Body of pancreas (tissue), 4 donors: ENCODE results near the gene RAB26. TPM values are rescaled to one million over a fixed set of nuclear protein-coding genes. Genes with fewer than 3 reads are reported as not detected.

Experiments used
- ATAC-seq: fragments of 150-250 bp; one replicate; pipeline ENCODE4 v1.9.1; 2016
- DNase-seq, 4 donors: peaks; one replicate each; pipeline ENCODE4 v3.0.0-alpha.2; 2019
- H3K27ac ChIP-seq, 4 donors: fragments of 200-600 bp; sonication (generic); 1 replicate in 3 of 4; 2 replicates in 1 of 4; pipeline versions ENCODE4 v1.5.1 to v1.6.1; 2016 to 2019; ENCODE audit warnings: mild to moderate bottlenecking in 1 of 4, mixed read lengths in 1 of 4, moderate library complexity in 1 of 4
- H3K27me3 ChIP-seq, 2 donors: fragments of 200-600 bp; sonication (generic); one replicate each; pipeline ENCODE4 v1.6.0; 2016; ENCODE audit warnings: mild to moderate bottlenecking in 1 of 2
- H3K36me3 ChIP-seq, 2 donors: fragments of 200-600 bp; sonication (generic); replicated peaks in 1 of 2; 2 replicates each; pipeline ENCODE4 v1.5.1; 2016; ENCODE audit warnings: low read depth in 2 of 2; ENCODE audit not compliant: insufficient read depth in 1 of 2
- H3K4me1 ChIP-seq: fragments of 200-600 bp; sonication (generic); one replicate; pipeline ENCODE4 v1.6.0; 2016
- H3K4me3 ChIP-seq, 2 donors: fragments of 200-600 bp; sonication (generic); 1 replicate in 1 of 2; 2 replicates in 1 of 2; pipeline ENCODE4 v1.5.1; 2016 to 2019
- H3K9me3 ChIP-seq, 3 donors: fragments of 200-600 bp; sonication (generic); 1 replicate in 2 of 3; 2 replicates in 1 of 3; pipeline ENCODE4 v1.5.1; 2016
- POLR2A ChIP-seq, 3 donors: fragments of 450-650 bp; IDR thresholded peaks; one replicate each; pipeline ENCODE4 v1.6.1; 2016; ENCODE audit warnings: antibody characterized with exemption in 3 of 3, mild to moderate bottlenecking in 2 of 3
- WGBS, 2 donors: methylation state at CpG; one replicate each; pipeline ENCODE4 v1.1.5; 2017; 5-methylcytosine and 5-hydroxymethylcytosine counted together
- intact Hi-C: fragments of 100-400 bp; cut with DNase I; formaldehyde crosslinking; loops from one replicate; pipeline ENCODE4 v1.15.1; 2023
- total RNA-seq, 2 donors: library from RNA; depleted of rRNA; stranded (reverse); fragments of >200 nt; gene quantifications; one replicate each; pipeline ENCODE4 v1.1.0, GENCODE V29; 2016
- TF ChIP-seq, protein P1 (sequence below), 7 experiments: fragments of 450-650 bp in 4 of 7; fragments of 200-600 bp in 3 of 7; sonication (generic) in 3 of 7; IDR thresholded peaks; one replicate each; pipeline ENCODE4 v1.5.1; 2016 to 2019; ENCODE audit warnings: antibody characterized with exemption in 7 of 7

The RAB26 gene
- total RNA-seq, 2 donors from 2014 or later, result 25.4 to 28.8 TPM

DNA sequence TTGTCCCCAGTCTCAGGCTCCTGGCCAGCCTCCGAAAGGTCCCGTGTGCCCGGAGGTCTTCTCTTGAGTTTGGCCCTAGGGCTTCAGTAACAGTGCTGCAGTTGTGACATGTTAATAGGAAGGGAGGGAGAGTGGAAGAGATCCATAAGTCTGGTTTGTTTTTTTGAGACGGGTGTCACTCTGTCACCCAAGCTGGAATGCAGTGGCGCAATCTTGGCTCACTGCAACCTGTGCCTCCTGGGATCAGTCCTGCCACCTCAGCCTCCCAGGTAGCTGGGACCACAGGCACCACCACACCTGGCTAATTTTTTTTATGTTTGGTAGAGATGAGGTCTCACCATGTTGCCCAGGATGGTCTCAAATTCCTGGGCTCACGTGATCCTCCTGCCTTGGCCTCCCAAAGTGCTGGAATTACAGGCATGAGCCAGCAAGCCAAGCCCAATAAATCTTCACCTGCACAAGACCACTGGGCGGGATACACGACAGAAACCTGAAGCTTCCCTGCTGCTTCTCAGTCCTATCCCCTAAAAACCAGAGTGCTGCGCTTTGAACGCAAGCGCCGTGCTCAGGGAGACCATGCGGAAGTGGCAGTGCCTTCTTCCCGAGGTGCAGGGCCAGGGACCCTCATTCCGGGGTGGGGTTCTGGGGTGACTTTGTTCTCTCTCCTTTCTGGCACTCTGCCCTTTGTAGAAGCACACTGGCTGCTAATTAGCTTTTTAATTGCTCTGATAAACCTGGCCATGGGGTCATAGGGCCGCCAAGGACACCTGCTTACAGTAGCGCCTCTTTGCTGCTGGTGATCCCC is 18.0 kb downstream of the RAB26 start:
- WGBS, 2 donors, result 85 to 90% methylated on average over 12 to 17 of the region's 17 CpGs
- no peak for DNase-seq

DNA sequence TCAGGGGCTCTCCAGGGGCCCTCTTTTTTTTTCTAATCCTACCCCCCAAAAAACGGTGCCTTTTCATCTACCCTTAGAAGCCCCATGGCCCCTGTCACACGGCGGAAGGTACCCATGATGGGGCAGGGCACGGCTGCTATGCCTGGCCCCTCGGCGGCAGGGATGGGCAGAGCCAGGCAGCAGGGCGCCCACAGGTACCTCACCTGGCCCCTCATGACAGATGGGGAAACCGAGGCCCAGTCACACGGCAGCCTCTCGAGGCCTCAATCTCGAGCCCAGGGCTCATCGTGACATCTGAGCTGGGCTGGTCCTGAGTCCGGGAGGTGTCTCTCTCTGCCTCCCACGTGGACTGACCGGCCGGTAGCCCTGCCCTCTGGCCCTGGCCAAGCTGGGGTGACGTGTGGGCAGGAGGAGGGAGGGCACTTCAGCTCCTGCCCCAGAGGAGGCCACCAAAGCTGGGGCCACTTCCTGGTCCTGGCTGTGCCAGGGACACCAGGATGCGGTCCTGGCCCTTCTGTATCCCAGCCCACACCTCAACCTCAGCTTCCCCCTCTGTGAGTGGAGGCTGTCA is 18.7 kb downstream of the RAB26 start:
- H3K27ac ChIP-seq, result no peak overlapping the region
- no peak for TF ChIP-seq POLR2A (IDR thresholded peaks at IDR 0.05)
- TF ChIP-seq, protein P1, sequence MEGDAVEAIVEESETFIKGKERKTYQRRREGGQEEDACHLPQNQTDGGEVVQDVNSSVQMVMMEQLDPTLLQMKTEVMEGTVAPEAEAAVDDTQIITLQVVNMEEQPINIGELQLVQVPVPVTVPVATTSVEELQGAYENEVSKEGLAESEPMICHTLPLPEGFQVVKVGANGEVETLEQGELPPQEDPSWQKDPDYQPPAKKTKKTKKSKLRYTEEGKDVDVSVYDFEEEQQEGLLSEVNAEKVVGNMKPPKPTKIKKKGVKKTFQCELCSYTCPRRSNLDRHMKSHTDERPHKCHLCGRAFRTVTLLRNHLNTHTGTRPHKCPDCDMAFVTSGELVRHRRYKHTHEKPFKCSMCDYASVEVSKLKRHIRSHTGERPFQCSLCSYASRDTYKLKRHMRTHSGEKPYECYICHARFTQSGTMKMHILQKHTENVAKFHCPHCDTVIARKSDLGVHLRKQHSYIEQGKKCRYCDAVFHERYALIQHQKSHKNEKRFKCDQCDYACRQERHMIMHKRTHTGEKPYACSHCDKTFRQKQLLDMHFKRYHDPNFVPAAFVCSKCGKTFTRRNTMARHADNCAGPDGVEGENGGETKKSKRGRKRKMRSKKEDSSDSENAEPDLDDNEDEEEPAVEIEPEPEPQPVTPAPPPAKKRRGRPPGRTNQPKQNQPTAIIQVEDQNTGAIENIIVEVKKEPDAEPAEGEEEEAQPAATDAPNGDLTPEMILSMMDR (IDR thresholded peaks at IDR 0.05), result no peak
- no peak overlapping the region for H3K4me3 ChIP-seq
- no peaks in the 10 kb centered on the region for H3K9me3 ChIP-seq
- no peaks in the 10 kb centered on the region for H3K27me3 ChIP-seq
- intact Hi-C loops, result no loop called here
- DNase-seq (no peak), ATAC-seq (no peak)
- 88 to 90% methylated on average over 4 to 18 of the region's 18 CpGs for WGBS, 2 donors
- no peaks in the 10 kb centered on the region for H3K4me1 ChIP-seq
- peaks cover 0 to 3% of the 10 kb centered on the region in 2 donors for H3K36me3 ChIP-seq

More for the DNA sequence above, 18.0 kb downstream of the RAB26 start:
- Histone ChIP-seq H3K4me3 (no peak overlapping the region), H3K27ac (no peak overlapping the region), H3K4me1 (no peaks in the 10 kb centered on the region), H3K9me3 (no peaks in the 10 kb centered on the region), H3K27me3 (no peaks in the 10 kb centered on the region), H3K36me3 (peaks cover 0 to 3% of the 10 kb centered on the region in 2 donors)
- TF ChIP-seq POLR2A (IDR thresholded peaks at IDR 0.05), result no peak
- TF ChIP-seq, protein P1 (IDR thresholded peaks at IDR 0.05), result no peak
- no peak for ATAC-seq
- intact Hi-C loops, result no loop called here

DNA sequence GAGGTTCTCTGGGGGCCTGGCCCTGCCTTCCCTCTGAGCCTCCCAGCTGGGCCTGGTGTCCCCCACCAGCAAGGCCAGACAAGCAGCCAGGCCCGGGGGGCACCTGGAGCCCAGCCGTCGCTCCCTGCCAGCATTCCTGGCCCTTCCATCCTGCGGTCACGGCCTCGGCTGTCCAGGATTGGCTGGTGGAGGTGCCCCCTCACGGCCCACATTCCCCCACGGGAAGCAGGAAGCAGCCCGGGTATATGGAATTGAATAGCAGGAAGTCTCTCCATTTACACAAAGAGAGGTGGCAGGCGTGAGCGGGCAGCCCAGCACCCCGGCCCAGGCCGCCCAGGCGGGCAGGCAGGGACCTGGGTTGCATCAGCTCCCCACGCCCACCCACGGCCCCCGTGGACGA is 21.7 kb downstream of the RAB26 start:
- no peak for DNase-seq

DNA sequence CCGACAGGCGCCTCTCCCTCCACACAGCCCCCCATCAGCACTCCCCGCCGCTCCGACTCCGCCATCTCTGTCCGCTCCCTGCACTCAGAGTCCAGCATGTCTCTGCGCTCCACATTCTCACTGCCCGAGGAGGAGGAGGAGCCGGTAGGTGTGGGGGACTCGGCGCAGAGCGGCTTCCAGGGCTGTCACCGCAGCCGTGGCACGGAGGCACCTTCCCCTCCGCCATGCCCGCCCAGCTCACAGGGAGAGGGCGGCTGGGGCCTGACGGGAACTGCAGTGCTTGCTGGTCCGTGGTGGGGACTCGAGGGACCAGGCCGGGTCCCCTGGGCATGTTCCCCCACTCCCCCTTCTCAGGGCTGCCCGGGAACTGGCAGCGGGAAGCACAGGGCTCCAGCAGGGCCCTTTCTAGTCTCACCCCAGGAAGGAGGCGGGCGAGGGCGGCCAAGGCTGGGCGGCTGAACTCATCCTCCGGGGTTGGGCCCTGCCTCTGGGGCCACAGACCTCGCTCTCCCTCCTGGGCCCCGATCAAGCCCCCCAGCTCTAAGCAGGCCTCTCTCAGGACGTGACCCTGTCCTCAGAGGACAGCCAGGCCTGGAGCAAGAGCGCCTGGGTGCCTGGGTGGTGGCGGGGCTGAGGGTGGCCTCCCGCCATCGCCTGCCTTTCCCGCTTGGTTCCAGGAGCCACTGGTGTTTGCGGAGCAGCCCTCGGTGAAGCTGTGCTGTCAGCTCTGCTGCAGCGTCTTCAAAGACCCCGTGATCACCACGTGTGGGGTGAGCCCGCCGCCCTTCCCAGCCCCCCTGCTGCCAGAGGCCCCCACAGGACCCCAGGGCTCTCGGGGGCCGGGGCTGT is 22.4 kb downstream of the RAB26 start:
- Histone ChIP-seq H3K9me3 (no peaks in the 10 kb centered on the region), H3K36me3 (peaks cover 7 to 23% of the 10 kb centered on the region in 2 donors), H3K27me3 (no peaks in the 10 kb centered on the region), H3K4me1 (no peaks in the 10 kb centered on the region), H3K27ac (peak overlapping the region in 1 of 4 donors; percentile 18), H3K4me3 (no peak overlapping the region)
- intact Hi-C loops, result no loop called here
- TF ChIP-seq, protein P1 (IDR thresholded peaks at IDR 0.05), result no peak
- no peak for TF ChIP-seq POLR2A (IDR thresholded peaks at IDR 0.05)
- DNase-seq, result no peak
- ATAC-seq, result no peak
- 87 to 95% methylated on average over 9 to 39 of the region's 47 CpGs for WGBS, 2 donors

More for the DNA sequence above, 21.7 kb downstream of the RAB26 start:
- Histone ChIP-seq H3K36me3 (peaks cover 7 to 19% of the 10 kb centered on the region in 2 donors), H3K4me1 (no peaks in the 10 kb centered on the region), H3K9me3 (no peaks in the 10 kb centered on the region), H3K27me3 (no peaks in the 10 kb centered on the region), H3K27ac (peak overlapping the region in 2 of 4 donors; percentile 30 to 39), H3K4me3 (no peak overlapping the region)
- TF ChIP-seq POLR2A (IDR thresholded peaks at IDR 0.05), result peak in 1 of 3 donors; percentile 35
- TF ChIP-seq, protein P1 (IDR thresholded peaks at IDR 0.05), result no peak
- intact Hi-C loops, result no loop called here
- peak; percentile 28 for ATAC-seq
- 90 to 95% methylated on average over 18 of the region's 18 CpGs for WGBS, 2 donors
